ENCODE measurements around the gene ATG16L2.

- no peak for TF ChIP-seq CTCF (optimal IDR thresholded peaks at IDR 0.05 in 1 of 3, IDR thresholded peaks at IDR 0.05 in 1 of 3, conservative IDR thresholded peaks at IDR 0.05 in 1 of 3; ENCODE audit: extremely low read depth in 1 of 3, insufficient read depth in 2 of 3, low read length in 3 of 3)
- no peak for TF ChIP-seq EZH2 (IDR thresholded peaks at IDR 0.05; ENCODE audit: low read length)
Measured at GRCh38 chr11:72792437-72793021, 21.7 kb upstream of the ATG16L2 start.

All from keratinocyte (primary cell).